Fibroblast of pulmonary artery (primary cell): ENCODE measurements around the gene TWIST1.

ENCODE experiments used
- DNase-seq: peaks from one replicate; pipeline ENCODE4 v3.0.0-alpha.2; 2010; ENCODE audit warnings: low read depth
- H3K4me3 ChIP-seq: replicated peaks from 2 replicates; pipeline ENCODE4 v1.5.1; 2011; ENCODE audit warnings: low read depth, mild to moderate bottlenecking, control low read depth, low read length, moderate library complexity
- CTCF ChIP-seq: IDR thresholded peaks from 2 replicates; pipeline ENCODE4 v1.5.1; 2011; ENCODE audit warnings: mild to moderate bottlenecking, control low read depth, low read length, inconsistent platforms; ENCODE audit errors: missing control alignments

Gene TWIST1

GRCh38 chr7:19139706-19140327 is 22.4 kb upstream of the TWIST1 start:
- TF ChIP-seq CTCF, result no peak
- no peak for DNase-seq
- H3K4me3 ChIP-seq, result no peak overlapping the region

GRCh38 chr7:19133886-19134285 is 16.4 kb upstream of the TWIST1 start:
- TF ChIP-seq CTCF, result no peak
- DNase-seq, result peak; percentile 35
- no peak overlapping the region for H3K4me3 ChIP-seq

GRCh38 chr7:19133390-19133789 is 16.0 kb upstream of the TWIST1 start:
- H3K4me3 ChIP-seq, result no peak overlapping the region
- no peak for DNase-seq
- TF ChIP-seq CTCF, result no peak

GRCh38 chr7:19128856-19129255 is 11.4 kb upstream of the TWIST1 start:
- DNase-seq, result no peak
- no peak for TF ChIP-seq CTCF
- H3K4me3 ChIP-seq, result no peak overlapping the region

GRCh38 chr7:19121977-19122588 is 4.6 kb upstream of the TWIST1 start:
- TF ChIP-seq CTCF, result peak; percentile 94
- H3K4me3 ChIP-seq, result no peak overlapping the region
- DNase-seq, result peak; percentile 83

- TF ChIP-seq CTCF, result no peak
- H3K4me3 ChIP-seq, result no peak overlapping the region
- DNase-seq, result no peak
Measured at GRCh38 chr7:19119870-19120486, 2.5 kb upstream of the TWIST1 start.
